GM19043 (cell line): ENCODE data around the gene RAD51B.

ENCODE experiments used
- ATAC-seq: cut with Tn5 transposase; IDR thresholded peaks from one replicate; pipeline ENCODE4 v1.9.1; 2021; ENCODE audit warnings: low read depth; ENCODE audit not compliant: unreplicated experiment

RAD51B gene

DNA sequence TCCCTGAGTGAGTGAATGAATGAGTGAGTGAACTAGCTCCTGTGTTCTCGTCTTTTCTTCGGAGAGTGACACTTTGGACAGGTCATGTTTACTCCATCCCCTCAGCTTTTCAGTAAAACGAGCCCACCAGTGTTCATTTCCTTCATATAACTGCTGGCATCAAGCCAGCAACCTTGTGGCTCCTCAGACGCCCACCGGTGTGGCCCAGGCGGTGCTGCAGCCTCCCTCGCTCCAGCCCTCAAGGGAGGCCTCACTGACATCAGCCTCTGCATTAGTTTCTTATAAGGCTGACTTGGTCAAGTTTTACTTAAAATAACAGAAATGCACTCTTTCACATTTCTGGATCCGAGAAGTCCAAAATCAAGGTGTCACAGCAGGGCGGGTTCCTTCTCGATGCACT, 785.2 kb downstream of the RAD51B start:
- no peak for ATAC-seq

GRCh38 chr14:68606176-68606575, 786.6 kb downstream of the RAD51B start:
- ATAC-seq, result no peak

GRCh38 chr14:68606644-68607043, 787.1 kb downstream of the RAD51B start:
- no peak for ATAC-seq

DNA sequence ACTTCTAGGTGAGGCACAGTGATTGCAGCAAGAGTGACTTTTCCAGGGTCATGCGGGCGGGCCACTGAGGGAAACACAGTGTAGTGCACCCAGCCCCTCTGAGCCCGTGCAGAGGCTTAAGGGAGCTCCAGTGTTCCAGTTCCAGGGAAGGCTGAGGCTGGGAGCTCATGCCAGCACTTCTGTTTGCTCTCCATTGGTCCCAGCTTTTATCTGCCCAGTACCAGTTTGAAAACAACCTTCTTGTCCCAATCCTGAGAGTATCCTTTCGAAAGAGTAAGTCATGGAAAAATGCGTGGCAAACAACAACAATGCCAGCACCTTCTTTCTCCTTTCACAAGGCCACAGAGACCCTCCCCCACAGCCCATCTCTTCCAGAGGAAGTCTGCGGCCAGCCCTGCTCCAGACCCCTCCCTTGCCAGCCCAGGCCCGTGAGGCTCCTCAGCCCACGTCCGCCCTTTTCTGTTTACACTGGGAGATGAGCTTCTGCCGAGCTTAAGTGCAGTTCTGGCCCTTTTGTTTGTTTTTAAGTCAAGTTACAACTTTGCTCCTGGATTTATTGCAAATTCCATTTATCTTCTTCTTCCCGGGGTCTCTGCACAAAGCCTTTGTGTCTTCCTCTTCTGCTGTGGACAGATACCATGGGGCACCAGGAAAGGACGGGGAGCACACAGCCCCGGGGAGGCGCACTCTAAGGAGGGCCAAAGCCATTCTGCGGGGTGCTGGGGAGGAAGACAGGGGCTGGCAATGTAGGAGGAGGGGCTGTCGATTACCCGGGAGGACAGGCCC, 787.7 kb downstream of the RAD51B start:
- no peak for ATAC-seq

DNA sequence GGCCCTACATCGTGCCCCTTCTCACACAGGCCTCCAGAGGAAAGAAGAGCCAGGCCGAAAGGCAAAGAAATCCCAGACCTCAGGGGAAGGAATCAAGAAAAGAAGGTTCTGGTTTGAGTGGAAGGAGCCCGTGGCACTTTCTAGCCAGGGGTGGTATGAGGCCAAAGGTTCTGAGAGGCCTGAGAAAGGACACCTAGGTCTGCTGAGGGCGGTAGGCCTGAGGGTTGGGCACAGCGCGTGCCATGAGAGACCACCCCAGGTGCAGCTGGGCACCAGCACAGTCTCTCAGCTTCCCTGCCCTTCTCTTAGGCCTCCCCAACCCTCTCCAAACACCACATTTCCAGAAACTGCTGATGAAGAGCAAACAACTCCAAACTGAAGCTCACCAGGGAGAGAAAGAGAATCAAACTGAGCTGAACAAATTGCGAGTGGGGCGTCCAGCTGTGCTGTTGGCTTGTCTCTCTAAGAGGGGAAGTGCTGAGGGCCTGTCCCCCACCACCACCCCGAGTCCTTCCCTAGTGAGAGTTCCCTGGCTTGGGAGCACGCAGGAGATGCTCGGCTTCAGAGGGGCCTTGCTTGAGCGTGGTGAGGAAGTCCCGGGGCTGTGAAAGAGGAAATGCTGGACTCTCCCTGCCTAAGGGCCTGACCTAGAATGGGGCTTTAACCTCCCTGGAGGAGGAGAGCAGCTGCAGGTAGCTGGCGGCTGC, 788.4 kb downstream of the RAD51B start:
- no peak for ATAC-seq

- no peak for ATAC-seq
These were observed 789.0 kb downstream of the RAD51B start for GRCh38 chr14:68608574-68608962.

- no peak for ATAC-seq
These were observed 789.4 kb downstream of the RAD51B start for GRCh38 chr14:68609012-68609411.

GRCh38 chr14:68610251-68610793, 790.7 kb downstream of the RAD51B start:
- ATAC-seq, result no peak

- no peak for ATAC-seq
These were observed 792.0 kb downstream of the RAD51B start for GRCh38 chr14:68611599-68611998.

GRCh38 chr14:68612049-68612448, 792.5 kb downstream of the RAD51B start:
- ATAC-seq, result no peak

- no peak for ATAC-seq
These were observed 796.8 kb downstream of the RAD51B start for GRCh38 chr14:68616221-68616902.

GRCh38 chr14:68619790-68620574, 800.4 kb downstream of the RAD51B start:
- ATAC-seq, result no peak

DNA sequence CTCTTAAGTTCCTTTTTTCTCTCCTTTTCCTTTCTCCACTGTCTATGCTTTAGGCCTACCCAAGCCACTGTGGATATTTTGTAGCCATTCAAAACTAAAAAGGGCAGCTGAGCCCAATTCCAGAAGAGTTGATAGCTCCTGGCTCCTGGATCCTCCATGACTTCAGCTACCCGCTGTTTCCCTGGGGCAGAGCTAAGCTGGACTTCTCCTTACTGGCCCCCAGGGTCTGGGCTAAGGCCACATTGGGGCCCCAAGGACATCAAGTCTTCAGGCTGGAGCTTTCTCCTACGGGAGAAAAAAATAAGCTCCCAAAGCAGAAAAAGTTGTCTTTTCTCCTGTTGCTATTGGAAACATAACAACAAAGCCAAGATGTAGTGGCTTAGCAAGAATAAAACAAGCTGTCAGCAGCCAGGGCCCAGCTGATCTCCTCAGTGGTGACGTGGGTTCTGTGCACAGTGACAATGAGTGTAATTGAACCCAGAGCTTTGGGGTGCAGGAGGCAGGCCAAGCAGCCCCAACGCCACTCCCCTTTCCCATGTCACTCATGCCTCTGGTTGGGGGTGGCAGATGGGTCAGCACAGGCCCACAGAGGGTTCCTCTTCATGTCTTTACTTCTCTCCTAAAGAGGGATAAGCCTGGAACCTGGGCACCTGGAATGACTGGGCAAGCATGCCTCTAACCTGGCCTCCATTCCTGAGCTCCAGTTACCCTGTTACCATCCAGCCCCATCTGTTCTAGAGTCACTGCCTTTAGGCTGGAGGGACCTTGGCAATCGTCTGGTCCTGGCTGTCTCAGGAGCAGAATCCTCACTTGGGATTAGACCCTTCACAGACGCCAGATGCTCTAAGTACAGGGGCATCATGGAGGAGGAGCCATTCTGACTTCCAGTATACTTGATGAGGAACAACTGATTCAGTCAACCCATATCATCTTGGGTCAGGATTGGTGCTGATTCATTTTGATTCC, 802.1 kb downstream of the RAD51B start:
- ATAC-seq, result no peak

DNA sequence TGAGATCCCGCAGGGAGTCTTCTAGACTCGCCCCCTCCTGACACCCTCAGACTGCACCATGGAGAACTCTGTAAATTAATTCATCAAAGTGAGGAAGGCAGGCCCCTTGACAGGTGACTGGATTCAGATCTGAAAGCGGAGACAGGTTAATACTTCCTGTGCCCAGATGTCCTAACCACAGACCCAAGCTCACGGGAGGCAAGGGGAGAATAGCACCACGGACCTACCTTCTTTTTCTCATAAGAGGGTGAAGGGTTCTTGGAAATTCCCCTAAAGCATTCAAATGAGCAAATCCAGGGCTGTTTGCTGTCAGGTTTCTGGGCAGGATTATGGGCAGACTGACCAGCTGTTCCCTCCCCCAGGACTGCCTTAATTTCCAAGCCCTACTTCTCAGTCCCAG, 803.3 kb downstream of the RAD51B start:
- ATAC-seq, result no peak

DNA sequence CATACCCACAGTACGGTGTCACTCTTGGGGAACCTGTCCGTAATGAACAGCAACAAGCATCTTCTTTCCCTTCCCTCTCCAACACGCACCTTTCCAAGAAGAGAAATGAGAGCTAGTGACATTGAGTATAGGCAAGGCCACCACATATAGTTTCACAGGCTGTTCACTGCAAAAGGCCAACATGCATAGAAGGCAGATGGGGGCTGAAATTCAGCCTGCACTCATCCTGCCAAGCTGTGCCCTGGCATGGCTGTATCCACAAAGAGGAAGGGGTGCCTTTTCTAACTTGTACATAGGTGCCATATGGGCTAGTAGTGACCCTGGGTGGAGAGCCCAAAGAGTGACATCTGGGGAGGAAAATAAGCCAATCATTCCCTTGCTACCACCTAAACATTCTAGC, 803.7 kb downstream of the RAD51B start:
- no peak for ATAC-seq

DNA sequence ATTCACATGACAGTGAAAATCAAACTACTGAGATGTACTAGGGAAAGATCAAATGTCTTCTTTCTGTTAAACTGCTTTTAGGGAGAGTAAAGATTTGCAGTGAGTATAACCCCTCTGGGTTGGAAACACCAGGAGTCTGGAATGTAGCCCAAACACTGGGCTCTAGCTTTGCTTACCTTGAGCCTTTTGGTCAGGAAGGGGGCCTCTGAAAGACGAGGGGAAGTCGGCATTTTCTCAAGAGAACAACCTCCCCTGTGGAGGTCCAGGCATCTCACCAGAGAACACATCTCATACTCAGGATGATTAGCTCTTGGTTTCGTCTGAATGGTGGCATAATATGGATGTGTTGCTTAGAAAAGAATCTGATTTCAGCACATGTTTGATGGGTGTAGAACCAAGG, 804.2 kb downstream of the RAD51B start:
- ATAC-seq, result no peak

- ATAC-seq, result no peak
These were observed 805.1 kb downstream of the RAD51B start for GRCh38 chr14:68624541-68625220.

GRCh38 chr14:68625366-68626090, 805.9 kb downstream of the RAD51B start:
- no peak for ATAC-seq
